H9 (cell line): ENCODE data around the gene DPH3. TPM values are rescaled to one million over a fixed set of nuclear protein-coding genes. Genes with fewer than 3 reads are reported as not detected.

Experiments used
- DNase-seq: peaks from one replicate; pipeline ENCODE4 v3.0.0-alpha.2; 2017
- H2AFZ ChIP-seq: one replicate; pipeline ENCODE4 v1.6.1; 2013; ENCODE audit warnings: mild to moderate bottlenecking, low read length, control low read depth, moderate library complexity
- H2AK5ac ChIP-seq: 2 replicates; pipeline ENCODE4 v1.6.1; 2013; ENCODE audit warnings: low read length, control low read depth, mixed read lengths; ENCODE audit not compliant: insufficient read length
- H2BK120ac ChIP-seq: one replicate; pipeline ENCODE4 v1.6.1; 2013; ENCODE audit warnings: low read depth, mild to moderate bottlenecking, low read length, control low read depth, inconsistent platforms; ENCODE audit not compliant: poor library complexity, severe bottlenecking
- H2BK12ac ChIP-seq: 2 replicates; pipeline ENCODE4 v1.6.1; 2013; ENCODE audit warnings: low read length, control low read depth, mixed read lengths, low read depth; ENCODE audit not compliant: insufficient read length
- H2BK15ac ChIP-seq: 2 replicates; pipeline ENCODE4 v1.6.1; 2013; ENCODE audit warnings: low read depth, low read length, control low read depth
- H2BK20ac ChIP-seq: one replicate; pipeline ENCODE4 v1.6.1; 2013; ENCODE audit warnings: low read depth, mild to moderate bottlenecking, low read length, control low read depth, inconsistent platforms; ENCODE audit not compliant: poor library complexity, severe bottlenecking
- H2BK5ac ChIP-seq: 2 replicates; pipeline ENCODE4 v1.6.1; 2013; ENCODE audit warnings: low read length, control low read depth, mixed read lengths; ENCODE audit not compliant: insufficient read length
- H3K14ac ChIP-seq: 2 replicates; pipeline ENCODE4 v1.6.1; 2013; ENCODE audit warnings: low read length, control low read depth; ENCODE audit not compliant: insufficient read depth
- H3K18ac ChIP-seq: 2 replicates; pipeline ENCODE4 v1.6.1; 2013; ENCODE audit warnings: low read depth, mild to moderate bottlenecking, mixed read lengths, low read length, control low read depth; ENCODE audit not compliant: insufficient read length
- H3K23ac ChIP-seq: 2 replicates; pipeline ENCODE4 v1.6.1; 2013; ENCODE audit warnings: low read length, control low read depth, mixed read lengths, low read depth; ENCODE audit not compliant: insufficient read length
- H3K23me2 ChIP-seq: 2 replicates; pipeline ENCODE4 v1.6.1; 2013; ENCODE audit warnings: low read depth, mild to moderate bottlenecking, mixed read lengths, low read length, control low read depth; ENCODE audit not compliant: insufficient read length, poor library complexity, severe bottlenecking
- H3K27ac ChIP-seq: 2 replicates; pipeline ENCODE4 v1.5.1; 2013; ENCODE audit warnings: low read length, control low read depth, mixed read lengths, low read depth; ENCODE audit not compliant: insufficient read length
- H3K27me3 ChIP-seq: 2 replicates; pipeline ENCODE4 v1.6.1; 2013; ENCODE audit warnings: low read length, control low read depth, inconsistent platforms; ENCODE audit not compliant: insufficient read depth
- H3K4ac ChIP-seq: 2 replicates; pipeline ENCODE4 v1.6.1; 2013; ENCODE audit warnings: low read depth, mild to moderate bottlenecking, control low read depth, inconsistent platforms, low read length, moderate library complexity
- H3K4me1 ChIP-seq: 2 replicates; pipeline ENCODE4 v1.6.1; 2013; ENCODE audit warnings: low read length, control low read depth, inconsistent platforms; ENCODE audit not compliant: insufficient read depth
- H3K4me2 ChIP-seq: 2 replicates; pipeline ENCODE4 v1.6.1; 2013; ENCODE audit warnings: low read length, control low read depth, mixed read lengths; ENCODE audit not compliant: insufficient read length, insufficient read depth
- H3K56ac ChIP-seq: 2 replicates; pipeline ENCODE4 v1.6.1; 2013; ENCODE audit warnings: low read depth, mild to moderate bottlenecking, mixed read lengths, low read length, control low read depth; ENCODE audit not compliant: insufficient read length
- H3K79me1 ChIP-seq: 2 replicates; pipeline ENCODE4 v1.6.1; 2013; ENCODE audit warnings: low read depth, mild to moderate bottlenecking, moderate library complexity, low read length, control low read depth, inconsistent platforms; ENCODE audit not compliant: insufficient read depth, poor library complexity, severe bottlenecking
- H3K79me2 ChIP-seq: 2 replicates; pipeline ENCODE4 v1.6.1; 2013; ENCODE audit warnings: low read length, control low read depth, inconsistent platforms; ENCODE audit not compliant: insufficient read depth
- H3K9ac ChIP-seq: 2 replicates; pipeline ENCODE4 v1.6.1; 2013; ENCODE audit warnings: low read length, control low read depth, mixed read lengths; ENCODE audit not compliant: insufficient read length; ENCODE audit errors: extremely low read depth
- H3K9me3 ChIP-seq: one replicate; pipeline ENCODE4 v1.6.1; 2013; ENCODE audit warnings: low read depth, low read length, inconsistent platforms; ENCODE audit not compliant: control insufficient read depth
- H3T11ph ChIP-seq: one replicate; pipeline ENCODE4 v1.6.1; 2013; ENCODE audit warnings: mild to moderate bottlenecking, low read length, control low read depth, inconsistent platforms
- H4K20me1 ChIP-seq: one replicate; pipeline ENCODE4 v1.6.1; 2013; ENCODE audit not compliant: control insufficient read depth, insufficient read length, insufficient read depth
- H4K5ac ChIP-seq: 2 replicates; pipeline ENCODE4 v1.6.1; 2013; ENCODE audit warnings: low read depth, mild to moderate bottlenecking, mixed read lengths, low read length, control low read depth; ENCODE audit not compliant: insufficient read length
- H4K8ac ChIP-seq: replicated peaks from 2 replicates; pipeline ENCODE4 v1.6.1; 2013; ENCODE audit warnings: low read length, control low read depth, mixed read lengths, low read depth; ENCODE audit not compliant: insufficient read length
- H4K91ac ChIP-seq: 2 replicates; pipeline ENCODE4 v1.6.1; 2013; ENCODE audit warnings: low read depth, mild to moderate bottlenecking, moderate library complexity, mixed read lengths, low read length, control low read depth; ENCODE audit not compliant: insufficient read length
- H3K27ac Mint-ChIP-seq, 3 experiments: 2 replicates in 2 of 3; 3 replicates in 1 of 3; pipeline ENCODE4 v1.8.0; 2020 to 2021; ENCODE audit warnings: mixed read lengths in 3 of 3, mild to moderate bottlenecking in 1 of 3, moderate library complexity in 1 of 3
- H3K27me3 Mint-ChIP-seq: 2 replicates; pipeline ENCODE4 v1.8.0; 2021; ENCODE audit warnings: low read depth, mild to moderate bottlenecking, moderate library complexity, mixed read lengths
- H3K36me3 Mint-ChIP-seq, 3 experiments: 2 replicates in 2 of 3; 3 replicates in 1 of 3; pipeline ENCODE4 v1.8.0; 2020 to 2021; ENCODE audit warnings: low read depth in 3 of 3, mixed read lengths in 3 of 3; ENCODE audit not compliant: insufficient read depth in 1 of 3
- H3K4me1 Mint-ChIP-seq, 2 experiments: 2 replicates each; pipeline ENCODE4 v1.8.0; 2020; ENCODE audit warnings: mixed read lengths in 2 of 2
- H3K4me3 Mint-ChIP-seq, 2 experiments: 2 replicates in 1 of 2; 3 replicates in 1 of 2; pipeline ENCODE4 v1.8.0; 2020 to 2021; ENCODE audit warnings: mild to moderate bottlenecking in 2 of 2, mixed read lengths in 2 of 2, moderate library complexity in 1 of 2
- H3K9me3 Mint-ChIP-seq, 2 experiments: 2 replicates in 1 of 2; 3 replicates in 1 of 2; pipeline ENCODE4 v1.8.0; 2020; ENCODE audit warnings: mild to moderate bottlenecking in 2 of 2, mixed read lengths in 2 of 2, moderate library complexity in 1 of 2
- CTCF ChIP-seq: fragments of 200-600 bp; sonication (generic); conservative IDR thresholded peaks from 3 replicates; pipeline ENCODE4 v1.8.0; 2021; ENCODE audit warnings: antibody characterized with exemption, mild to moderate bottlenecking
- WGBS: extraction: QIAGEN DNeasy Blood & Tissue Kit; methylation state at CpG from one replicate; pipeline ENCODE4 v1.1.7; 2013; ENCODE audit warnings: missing lambda C conversion rate, low lambda C conversion rate, mixed read lengths; ENCODE audit not compliant: insufficient read length; ENCODE audit errors: extremely low coverage; 5-methylcytosine and 5-hydroxymethylcytosine counted together
- total RNA-seq: library from RNA; stranded (reverse); gene quantifications from 2 replicates; pipeline ENCODE4 v1.2.1, GENCODE V29; 2021

DPH3 gene
- total RNA-seq, 1 experiment from 2014 or later: 36.2 TPM

GRCh38 chr3:16241225-16241624 lies 23.5 kb downstream of the DPH3 start:
- no peak overlapping the region for H3K9ac ChIP-seq

More at GRCh38 chr3:16241225-16241624, 23.5 kb downstream of the DPH3 start:
- H2BK20ac ChIP-seq: no peak overlapping the region
- no peak overlapping the region for H4K91ac ChIP-seq
- no peak overlapping the region for H2AFZ ChIP-seq
- Mint-ChIP-seq H3K4me1 (no peaks in the 10 kb centered on the region), H3K4me3 (no peak overlapping the region), H3K27me3 (peaks cover 4% of the 10 kb centered on the region), H3K27ac (no peak overlapping the region), H3K9me3 (no peaks in the 10 kb centered on the region), H3K36me3 (no peaks in the 10 kb centered on the region)
- H3K27me3 ChIP-seq: no peaks in the 10 kb centered on the region
- H4K8ac ChIP-seq: no peak overlapping the region
- H3K9me3 ChIP-seq: no peaks in the 10 kb centered on the region
- H2BK12ac ChIP-seq: no peak overlapping the region
- H2BK120ac ChIP-seq: no peak overlapping the region
- H3K4me1 ChIP-seq: no peaks in the 10 kb centered on the region
- H3K23ac ChIP-seq: no peak overlapping the region
- H4K20me1 ChIP-seq: no peaks in the 10 kb centered on the region
- no peak overlapping the region for H2BK5ac ChIP-seq
- no peak for DNase-seq
- H3K4me2 ChIP-seq: no peak overlapping the region
- H3K79me2 ChIP-seq: 0 out of 2 replicates have a peak, but pooled peaks cover 2% of the 10 kb centered on the region
- no peak overlapping the region for H2BK15ac ChIP-seq
- H4K5ac ChIP-seq: no peak overlapping the region
- no peak overlapping the region for H2AK5ac ChIP-seq
- no peak overlapping the region for H3K27ac ChIP-seq
- H3K4ac ChIP-seq: no peak overlapping the region
- no peak overlapping the region for H3K18ac ChIP-seq
- TF ChIP-seq CTCF: no peak
- no peak overlapping the region for H3T11ph ChIP-seq
- H3K56ac ChIP-seq: no peak overlapping the region
- no CpG with 5 or more reads among the region's 5 CpGs for WGBS
- no peak overlapping the region for H3K14ac ChIP-seq
- no peaks in the 10 kb centered on the region for H3K23me2 ChIP-seq
- no peaks in the 10 kb centered on the region for H3K79me1 ChIP-seq
